ENCODE results near the gene PEPD. TPM values are rescaled to one million over a fixed set of nuclear protein-coding genes. Genes with fewer than 3 reads are reported as not detected.
A peak's percentile ranks its signal among the peaks of the same experiment; 100 is the strongest.
"Not testable (repeated sequence)": the region's sequence is repeated elsewhere in the genome, so short reads cannot be mapped to it uniquely, and the experiment has no call there.

The PEPD gene
- total and polyA plus RNA-seq, 5 experiments from 2014 or later, result 31.6 to 139 (median 117) TPM

- H3K36me3 Mint-ChIP-seq, H3K9me3 Mint-ChIP-seq, H3K4me3 Mint-ChIP-seq, DNase-seq, POLR2A ChIA-PET, ATAC-seq, H3K27ac Mint-ChIP-seq, H3K4me1 Mint-ChIP-seq: not testable (repeated sequence)
- peaks cover 0 to 14% (median 8%) of the 10 kb centered on the region in 5 donors for H3K27me3 Mint-ChIP-seq
Measured at GRCh38 chr19:33555726-33556125, 34.1 kb upstream of the PEPD start.

- POLR2A ChIA-PET, result interaction anchor here (0.5 kb wide), 1 partner anchor 210 kb away, joined by 3 read pairs; no protein-coding TSS in a partner anchor
- Mint-ChIP-seq H3K4me3 (no peak overlapping the region), H3K36me3 (no peaks in the 10 kb centered on the region), H3K27me3 (peaks cover 0 to 14% (median 8%) of the 10 kb centered on the region in 5 donors), H3K9me3 (no peaks in the 10 kb centered on the region), H3K4me1 (no peaks in the 10 kb centered on the region), H3K27ac (peak overlapping the region in 1 of 10 donors; percentile 5)
- ATAC-seq (no peak), DNase-seq (no peak)
Measured at GRCh38 chr19:33554821-33555220, 33.2 kb upstream of the PEPD start.

DNA sequence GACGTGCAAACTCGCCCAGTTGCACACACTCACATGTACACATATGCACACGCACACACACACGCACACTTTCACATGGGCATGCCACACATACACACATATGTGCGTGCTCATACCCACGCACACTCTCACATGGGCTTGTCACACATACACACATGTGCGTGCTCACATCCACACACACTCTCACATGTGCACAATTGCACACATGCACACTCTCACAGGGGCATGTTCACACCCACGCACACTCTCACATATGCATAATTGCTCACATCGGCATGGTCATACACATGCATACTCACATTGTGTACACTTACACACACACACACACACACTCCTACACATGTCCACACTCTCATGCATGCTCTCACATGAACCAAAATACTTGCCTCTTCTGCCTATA lies 32.8 kb upstream of the PEPD start:
- POLR2A ChIA-PET, result no interaction called here
- H3K9me3 Mint-ChIP-seq, result no peaks in the 10 kb centered on the region
- ATAC-seq, result no peak
- no peaks in the 10 kb centered on the region for H3K4me1 Mint-ChIP-seq
- no peaks in the 10 kb centered on the region for H3K36me3 Mint-ChIP-seq
- no peak overlapping the region for H3K27ac Mint-ChIP-seq
- peaks cover 0 to 14% (median 8%) of the 10 kb centered on the region in 5 donors for H3K27me3 Mint-ChIP-seq
- no peak overlapping the region for H3K4me3 Mint-ChIP-seq
- DNase-seq, result no peak

DNA sequence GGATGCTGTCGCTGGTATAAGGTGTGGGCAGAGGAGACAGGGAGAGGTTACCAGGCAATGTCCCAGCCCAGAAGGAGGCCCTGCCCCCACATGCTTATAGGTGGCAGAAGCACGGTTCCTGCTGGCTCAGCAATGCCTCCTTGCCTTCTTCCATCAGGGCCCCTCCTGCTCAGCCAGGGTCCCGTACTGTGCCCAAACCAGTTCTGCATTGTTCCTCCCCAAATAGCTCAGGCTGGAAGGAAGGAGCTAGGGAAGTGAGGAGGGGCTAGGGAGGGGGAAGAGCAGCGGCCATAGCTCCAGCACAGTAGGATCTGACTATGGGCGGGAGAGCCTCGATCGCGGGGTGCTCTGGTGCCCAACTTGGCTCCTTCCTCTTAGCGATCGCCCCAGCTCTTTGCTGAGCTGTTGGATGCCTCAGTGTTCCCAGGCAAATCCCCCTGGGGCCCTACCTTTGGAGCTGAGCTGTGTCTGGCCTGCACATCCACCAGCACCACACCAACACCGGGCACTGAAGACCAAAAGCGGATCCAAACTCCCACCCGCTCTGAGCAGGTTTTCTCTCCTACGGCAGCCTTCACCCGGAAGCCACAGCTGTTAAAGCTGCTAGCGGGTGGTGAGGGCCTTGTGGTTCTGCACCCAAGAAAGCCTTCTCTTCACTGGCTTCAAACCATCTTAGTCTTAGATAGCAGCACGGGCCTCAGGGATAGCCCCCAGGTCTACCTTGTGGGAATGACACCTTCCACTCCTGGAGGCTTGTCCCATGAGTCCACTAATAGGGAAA lies 32.1 kb upstream of the PEPD start:
- no peaks in the 10 kb centered on the region for H3K9me3 Mint-ChIP-seq
- H3K27ac Mint-ChIP-seq, result no peak overlapping the region
- no peaks in the 10 kb centered on the region for H3K36me3 Mint-ChIP-seq
- DNase-seq, result no peak
- no peak for ATAC-seq
- POLR2A ChIA-PET, result no interaction called here
- peaks cover 0 to 14% (median 5%) of the 10 kb centered on the region in 5 donors for H3K27me3 Mint-ChIP-seq
- no peak overlapping the region for H3K4me3 Mint-ChIP-seq
- H3K4me1 Mint-ChIP-seq, result no peaks in the 10 kb centered on the region

DNA sequence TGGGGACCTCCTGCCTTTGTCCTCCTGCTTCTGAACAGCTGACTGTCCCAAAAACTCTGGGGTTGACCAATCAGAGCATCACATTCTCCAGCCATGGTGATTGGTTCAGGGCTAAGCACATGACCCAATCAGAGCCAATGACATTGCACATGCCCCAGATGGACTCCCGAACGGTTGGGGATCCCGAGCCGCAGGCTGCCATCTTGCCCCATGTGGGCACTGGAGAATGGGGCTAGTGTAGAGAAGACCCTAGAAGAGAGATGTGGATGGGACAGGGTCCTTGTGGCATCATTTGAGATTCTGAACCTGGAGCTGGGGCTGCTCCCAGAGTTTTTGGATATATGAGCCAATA lies 31.3 kb upstream of the PEPD start:
- no peak overlapping the region for H3K27ac Mint-ChIP-seq
- no peaks in the 10 kb centered on the region for H3K9me3 Mint-ChIP-seq
- DNase-seq (no peak), ATAC-seq (no peak)
- H3K4me1 Mint-ChIP-seq, result no peaks in the 10 kb centered on the region
- peaks cover 0 to 9% (median 0%) of the 10 kb centered on the region in 5 donors for H3K27me3 Mint-ChIP-seq
- H3K4me3 Mint-ChIP-seq, result no peak overlapping the region
- no peaks in the 10 kb centered on the region for H3K36me3 Mint-ChIP-seq
- POLR2A ChIA-PET, result no interaction called here

DNA sequence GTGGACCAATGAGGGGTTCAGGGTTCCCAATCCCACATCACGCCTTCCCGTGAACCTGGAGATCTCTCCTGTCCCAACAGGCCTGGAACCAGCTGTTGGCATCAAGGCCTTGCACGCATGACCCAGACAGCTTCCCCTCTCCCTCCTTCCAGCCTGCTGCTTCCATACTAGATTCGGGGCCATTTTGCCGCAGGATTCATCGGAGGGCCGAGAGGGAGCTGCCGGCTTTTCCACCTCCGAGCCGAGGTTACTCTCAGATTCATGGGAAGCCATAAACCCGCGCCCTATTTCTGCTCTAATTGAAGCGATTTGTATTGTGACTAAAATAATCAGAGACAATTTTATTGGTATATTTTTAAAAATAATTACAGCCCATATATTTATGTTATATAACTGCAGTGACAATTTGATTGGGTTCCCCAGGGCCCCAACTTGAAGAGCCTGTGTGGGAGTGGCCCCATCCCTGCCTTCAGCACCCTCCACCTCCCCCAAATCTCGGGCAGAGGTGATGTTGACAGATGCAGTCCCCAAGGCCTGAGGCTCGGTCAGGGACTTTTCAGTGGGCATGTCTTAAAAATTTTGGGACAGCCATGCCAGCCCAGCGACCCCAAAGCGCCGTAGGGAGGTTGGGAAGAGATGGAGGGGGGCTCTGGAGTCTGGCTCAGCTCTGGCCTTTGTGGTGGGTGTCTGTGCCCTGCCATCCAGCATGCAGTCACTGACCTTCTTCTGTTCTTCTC lies 30.8 kb upstream of the PEPD start:
- ATAC-seq (no peak), DNase-seq (no peak)
- H3K36me3 Mint-ChIP-seq, result no peaks in the 10 kb centered on the region
- no peaks in the 10 kb centered on the region for H3K9me3 Mint-ChIP-seq
- no peak overlapping the region for H3K4me3 Mint-ChIP-seq
- H3K4me1 Mint-ChIP-seq, result no peaks in the 10 kb centered on the region
- POLR2A ChIA-PET, result no interaction called here
- peaks cover 0 to 9% (median 0%) of the 10 kb centered on the region in 5 donors for H3K27me3 Mint-ChIP-seq
- H3K27ac Mint-ChIP-seq, result no peak overlapping the region

GRCh38 chr19:33551676-33552075 lies 30.1 kb upstream of the PEPD start:
- no peak overlapping the region for H3K4me3 Mint-ChIP-seq
- POLR2A ChIA-PET, result no interaction called here
- H3K9me3 Mint-ChIP-seq, result no peaks in the 10 kb centered on the region
- no peaks in the 10 kb centered on the region for H3K36me3 Mint-ChIP-seq
- peaks cover 0 to 10% (median 0%) of the 10 kb centered on the region in 5 donors for H3K27me3 Mint-ChIP-seq
- no peaks in the 10 kb centered on the region for H3K4me1 Mint-ChIP-seq
- DNase-seq (no peak), ATAC-seq (no peak)
- H3K27ac Mint-ChIP-seq, result no peak overlapping the region

DNA sequence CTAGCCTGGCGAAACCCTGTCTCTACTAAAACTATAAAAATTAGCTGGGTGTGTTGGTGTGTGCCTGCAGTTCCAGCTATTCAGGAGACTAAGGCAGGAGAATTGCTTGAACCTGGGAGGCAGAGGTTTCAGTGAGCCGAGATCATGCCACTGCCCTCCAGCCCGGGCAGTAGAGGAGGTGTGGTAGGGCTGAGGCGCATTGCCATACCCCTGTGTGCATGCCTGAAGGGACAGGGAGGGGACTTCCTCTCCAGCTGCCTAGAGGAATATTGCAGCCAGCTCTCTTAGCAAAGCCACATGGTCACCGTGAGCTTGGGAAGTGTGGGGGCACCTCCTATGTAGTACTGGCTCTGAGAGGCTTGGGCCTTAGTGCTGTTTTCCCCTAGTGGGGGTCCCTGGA lies 29.2 kb upstream of the PEPD start:
- H3K27me3 Mint-ChIP-seq, result peaks cover 0 to 12% (median 0%) of the 10 kb centered on the region in 5 donors
- H3K9me3 Mint-ChIP-seq, result no peaks in the 10 kb centered on the region
- ATAC-seq (no peak), DNase-seq (no peak)
- POLR2A ChIA-PET, result no interaction called here
- no peaks in the 10 kb centered on the region for H3K4me1 Mint-ChIP-seq
- H3K36me3 Mint-ChIP-seq, result no peaks in the 10 kb centered on the region
- no peak overlapping the region for H3K27ac Mint-ChIP-seq
- H3K4me3 Mint-ChIP-seq, result no peak overlapping the region

DNA sequence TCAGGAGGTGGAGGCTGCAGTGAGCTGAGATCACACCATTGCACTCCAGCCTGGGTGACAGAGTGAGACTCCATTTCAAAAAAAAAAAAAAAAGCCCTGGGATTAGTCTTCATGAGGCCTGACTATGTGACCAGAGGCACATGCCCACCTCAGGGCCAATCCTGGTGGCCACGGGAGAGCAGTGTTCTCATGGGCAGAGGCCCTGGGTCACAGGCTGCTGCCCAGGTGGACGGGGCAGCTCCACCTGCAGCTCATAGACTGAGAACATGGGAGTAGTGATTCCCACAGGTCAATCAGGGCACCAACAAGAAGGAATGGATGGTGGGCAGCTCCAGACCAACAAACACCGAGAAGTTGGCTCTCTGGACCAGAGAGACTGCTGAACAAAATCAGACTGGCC lies 26.1 kb upstream of the PEPD start:
- POLR2A ChIA-PET, result no interaction called here
- ATAC-seq, result no peak

GRCh38 chr19:33546656-33547055 lies 25.1 kb upstream of the PEPD start:
- Mint-ChIP-seq H3K4me3 (no peak overlapping the region), H3K9me3 (peaks cover 0 to 2% (median 0%) of the 10 kb centered on the region in 9 donors), H3K4me1 (no peaks in the 10 kb centered on the region), H3K36me3 (no peaks in the 10 kb centered on the region), H3K27ac (no peak overlapping the region), H3K27me3 (peaks cover 2 to 38% (median 12%) of the 10 kb centered on the region in 5 donors)
- DNase-seq (no peak), ATAC-seq (no peak)
- POLR2A ChIA-PET, result no interaction called here

More for the DNA sequence above, 26.1 kb upstream of the PEPD start:
- Mint-ChIP-seq H3K27me3 (peaks cover under 1 to 30% (median 10%) of the 10 kb centered on the region in 5 donors), H3K4me1 (no peaks in the 10 kb centered on the region), H3K36me3 (no peaks in the 10 kb centered on the region), H3K27ac (no peak overlapping the region), H3K9me3 (no peaks in the 10 kb centered on the region), H3K4me3 (no peak overlapping the region)
- no peak for DNase-seq

GRCh38 chr19:33545217-33545981 lies 23.8 kb upstream of the PEPD start:
- Mint-ChIP-seq H3K4me1 (no peaks in the 10 kb centered on the region), H3K27ac (no peak overlapping the region), H3K4me3 (no peak overlapping the region), H3K36me3 (no peaks in the 10 kb centered on the region), H3K27me3 (peaks cover 2 to 51% (median 21%) of the 10 kb centered on the region in 5 donors), H3K9me3 (peaks cover 0 to 2% (median 0%) of the 10 kb centered on the region in 9 donors)
- DNase-seq (no peak), ATAC-seq (no peak)
- POLR2A ChIA-PET, result no interaction called here

GRCh38 chr19:33535226-33535625 lies 13.6 kb upstream of the PEPD start:
- peaks cover 10 to 45% (median 32%) of the 10 kb centered on the region in 5 donors for H3K27me3 Mint-ChIP-seq
- POLR2A ChIA-PET, result no interaction called here
- no peaks in the 10 kb centered on the region for H3K36me3 Mint-ChIP-seq
- no peaks in the 10 kb centered on the region for H3K4me1 Mint-ChIP-seq
- ATAC-seq, result no peak
- no peaks in the 10 kb centered on the region for H3K9me3 Mint-ChIP-seq
- DNase-seq, result no peak
- no peak overlapping the region for H3K27ac Mint-ChIP-seq
- no peak overlapping the region for H3K4me3 Mint-ChIP-seq

- no peak overlapping the region for H3K27ac Mint-ChIP-seq
- no peaks in the 10 kb centered on the region for H3K4me1 Mint-ChIP-seq
- DNase-seq (no peak), ATAC-seq (no peak)
- H3K27me3 Mint-ChIP-seq, result peaks cover 9 to 64% (median 28%) of the 10 kb centered on the region in 5 donors
- no peaks in the 10 kb centered on the region for H3K9me3 Mint-ChIP-seq
- no peak overlapping the region for H3K4me3 Mint-ChIP-seq
- H3K36me3 Mint-ChIP-seq, result no peaks in the 10 kb centered on the region
- POLR2A ChIA-PET, result no interaction called here
Measured at GRCh38 chr19:33532859-33533460, 11.4 kb upstream of the PEPD start.
